Caki2 (cell line): ENCODE results near the gene ASB4. TPM values are rescaled to one million over a fixed set of nuclear protein-coding genes. Genes with fewer than 3 reads are reported as not detected.
"Not testable (repeated sequence)": the region's sequence is repeated elsewhere in the genome, so short reads cannot be mapped to it uniquely, and the experiment has no call there.

ENCODE experiments used
- DNase-seq: peaks from one replicate; pipeline ENCODE4 v3.0.0-alpha.2; 2015; ENCODE audit warnings: low read depth
- in situ Hi-C: cut with HindIII; loops from 2 replicates; pipeline ENCODE4 v1.10.0; 2016; ENCODE audit warnings: low sequenced_read_pairs, low pct_unique_long_range_greater_than_20kb, mixed read lengths
- total RNA-seq: library from RNA; depleted of rRNA; stranded (reverse); fragments of >200 nt; shearing (Covaris generic); gene quantifications from 2 replicates; pipeline ENCODE4 v1.2.3, GENCODE V29; 2014; ENCODE audit warnings: low replicate concordance; rRNA removed

Gene ASB4, protein sequence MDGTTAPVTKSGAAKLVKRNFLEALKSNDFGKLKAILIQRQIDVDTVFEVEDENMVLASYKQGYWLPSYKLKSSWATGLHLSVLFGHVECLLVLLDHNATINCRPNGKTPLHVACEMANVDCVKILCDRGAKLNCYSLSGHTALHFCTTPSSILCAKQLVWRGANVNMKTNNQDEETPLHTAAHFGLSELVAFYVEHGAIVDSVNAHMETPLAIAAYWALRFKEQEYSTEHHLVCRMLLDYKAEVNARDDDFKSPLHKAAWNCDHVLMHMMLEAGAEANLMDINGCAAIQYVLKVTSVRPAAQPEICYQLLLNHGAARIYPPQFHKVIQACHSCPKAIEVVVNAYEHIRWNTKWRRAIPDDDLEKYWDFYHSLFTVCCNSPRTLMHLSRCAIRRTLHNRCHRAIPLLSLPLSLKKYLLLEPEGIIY
- total RNA-seq = not detected in 2 replicates

DNA sequence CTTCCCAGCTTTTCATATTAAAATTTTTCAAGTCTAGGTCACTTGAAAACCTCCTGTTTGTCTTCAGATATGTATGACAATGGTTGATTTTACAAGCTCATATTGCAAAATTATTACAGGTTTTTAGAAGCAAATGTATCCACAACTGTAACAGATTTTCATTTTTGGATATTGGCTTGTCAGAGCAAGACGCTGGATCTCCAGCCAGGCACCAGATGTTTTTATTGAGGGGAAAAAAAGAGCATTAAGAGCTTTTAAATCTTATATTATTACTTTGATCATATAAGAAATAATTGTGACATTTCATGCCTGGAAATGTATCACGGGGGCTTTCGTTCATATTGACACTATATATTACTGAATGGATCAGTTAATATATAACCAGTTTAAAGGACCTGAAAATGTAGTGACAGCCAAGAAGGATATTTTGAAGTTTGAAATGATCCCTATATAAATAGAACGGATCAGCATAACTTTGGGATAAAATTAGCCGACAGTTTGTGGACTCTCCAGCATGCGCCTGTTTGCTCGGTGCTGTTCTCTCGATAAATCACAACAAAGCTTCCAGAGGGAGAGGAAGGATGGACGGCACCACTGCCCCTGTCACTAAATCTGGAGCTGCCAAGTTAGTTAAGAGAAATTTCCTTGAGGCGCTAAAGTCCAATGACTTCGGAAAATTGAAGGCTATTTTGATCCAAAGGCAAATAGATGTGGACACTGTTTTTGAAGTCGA is at the start of gene ASB4:
Gene ASB4 (plus strand): TSS at position 553 of the 733 bp plus-strand sequence. CDS start 29 bp downstream, at position 582.
- in situ Hi-C loops = no loop called here
- no peak for DNase-seq

DNA sequence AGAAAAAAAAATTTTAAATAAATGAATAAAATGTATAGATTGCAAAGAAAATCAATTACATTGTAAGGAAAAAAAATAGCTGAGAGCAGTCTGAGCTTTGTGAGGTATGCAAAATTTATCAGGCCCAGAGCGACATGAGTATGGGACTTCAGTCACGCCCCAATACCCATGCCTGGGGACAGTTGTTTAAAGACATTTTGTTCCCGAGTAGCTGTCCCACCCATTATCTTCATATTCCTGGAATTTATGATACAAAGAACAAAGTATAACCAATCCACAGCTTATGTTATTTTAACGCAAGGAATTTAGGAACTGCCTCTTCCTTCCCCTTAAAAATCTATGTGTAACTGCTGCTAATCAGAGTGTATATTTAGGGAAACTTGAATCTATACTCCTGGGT is 49.3 kb upstream of the ASB4 start:
- in situ Hi-C loops = no loop called here
- no peak for DNase-seq

DNA sequence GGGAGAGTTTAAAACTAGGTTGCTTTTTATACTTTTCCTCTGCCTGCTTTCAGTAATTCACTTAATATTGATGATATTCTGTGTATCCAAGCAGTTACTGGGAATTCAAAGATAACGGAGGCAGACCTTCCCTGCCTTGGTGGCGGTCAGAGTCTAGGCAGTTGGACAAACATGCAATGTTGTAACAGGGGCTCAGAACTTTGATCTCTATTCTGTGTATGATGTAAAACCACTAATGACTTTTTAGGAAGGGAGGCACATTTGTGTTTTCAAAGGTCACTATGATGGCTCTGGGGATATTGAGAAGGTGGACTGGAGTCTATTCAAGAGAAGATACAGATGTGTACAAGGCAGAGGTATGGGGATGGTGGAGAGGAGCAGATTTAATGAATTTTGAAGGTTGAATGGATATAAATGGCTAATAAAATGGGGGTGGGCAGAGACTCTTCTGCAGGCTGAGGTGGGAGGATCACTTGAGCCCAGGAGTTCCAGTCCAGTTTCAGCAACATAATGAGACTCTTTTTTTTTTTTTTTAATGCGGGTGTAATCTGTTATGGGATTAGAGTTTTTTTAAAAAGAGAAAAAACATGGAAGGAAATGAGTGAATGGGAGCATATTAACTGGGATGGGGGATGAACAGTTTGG is 45.2 kb upstream of the ASB4 start:
- no peak for DNase-seq
- in situ Hi-C loops = no loop called here

DNA sequence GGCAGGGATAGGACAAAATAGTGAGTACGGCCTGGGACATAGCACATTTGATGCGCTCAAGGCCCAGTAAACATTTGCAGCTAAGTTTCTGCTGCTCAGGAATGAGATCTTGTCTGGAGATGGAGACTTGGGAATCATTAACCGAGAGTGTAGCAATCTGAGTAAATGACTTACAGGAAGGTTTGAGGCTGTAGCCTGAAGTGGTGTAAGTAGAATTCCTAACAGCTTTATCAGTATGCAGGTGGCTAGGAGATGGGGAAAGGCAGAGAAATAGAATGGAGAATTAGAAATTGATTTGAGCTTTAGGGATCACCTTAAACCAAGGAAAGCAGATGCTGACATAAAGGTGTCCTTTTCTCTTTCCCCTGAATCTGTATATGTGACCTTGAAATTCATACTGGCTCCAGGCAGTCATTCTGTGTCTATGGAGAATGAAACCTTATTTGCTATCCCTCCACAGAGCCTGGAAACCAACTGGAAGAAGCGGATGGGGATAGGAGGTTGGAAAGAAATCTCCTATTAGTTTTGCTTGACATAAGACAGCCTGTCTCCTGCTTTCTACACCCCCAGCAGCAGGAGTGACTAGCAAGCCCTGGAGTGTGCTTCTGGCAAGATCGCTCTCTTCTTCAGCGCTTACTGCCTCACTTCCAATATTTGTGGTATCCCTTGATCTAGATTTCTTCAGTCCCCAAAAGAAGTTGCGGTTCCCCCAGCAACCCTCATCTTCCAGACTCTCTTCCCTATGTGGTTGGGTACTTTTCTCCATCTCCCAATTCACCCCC is 44.5 kb upstream of the ASB4 start:
- peak; percentile 71 for DNase-seq
- in situ Hi-C loops = no loop called here

DNA sequence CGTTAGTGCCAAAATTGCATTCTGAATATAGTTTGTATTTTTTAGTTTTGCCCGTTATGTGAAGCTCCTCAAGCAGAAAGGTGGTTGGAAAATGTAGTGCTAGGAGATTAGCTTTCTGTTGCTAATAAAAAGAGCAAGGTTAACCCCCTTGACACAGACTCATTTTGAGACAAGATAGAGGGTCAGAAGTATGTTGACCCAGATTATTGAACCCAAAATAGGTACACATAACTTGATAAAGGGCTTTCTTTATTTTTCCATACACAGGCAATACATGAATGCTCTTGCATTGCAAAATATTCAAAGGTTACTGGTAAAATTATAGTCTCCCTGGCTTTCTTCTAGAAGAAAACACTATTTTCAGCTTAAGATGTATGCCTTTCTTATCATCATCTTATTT is 40.9 kb upstream of the ASB4 start:
- in situ Hi-C loops = no loop called here
- no peak for DNase-seq

DNA sequence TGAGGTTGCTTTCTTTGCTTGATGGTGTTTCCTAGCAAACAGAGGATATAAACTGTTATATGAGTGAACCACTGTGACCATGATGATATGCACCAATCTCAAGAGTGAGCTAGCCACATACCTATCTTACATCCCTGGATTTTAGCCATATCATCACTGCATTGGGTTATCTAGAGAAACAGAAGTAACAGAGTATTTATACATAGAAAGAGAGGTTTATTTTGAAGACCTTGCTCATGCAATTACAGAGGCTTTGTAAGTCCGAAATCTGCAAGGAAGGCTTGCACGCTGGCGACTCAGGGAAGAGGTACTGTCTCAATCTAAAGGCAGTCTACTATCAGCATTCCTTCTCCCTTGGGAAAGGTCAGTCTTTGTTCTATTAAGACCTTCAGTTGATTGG is 39.1 kb upstream of the ASB4 start:
- no peak for DNase-seq
- in situ Hi-C loops = no loop called here

DNA sequence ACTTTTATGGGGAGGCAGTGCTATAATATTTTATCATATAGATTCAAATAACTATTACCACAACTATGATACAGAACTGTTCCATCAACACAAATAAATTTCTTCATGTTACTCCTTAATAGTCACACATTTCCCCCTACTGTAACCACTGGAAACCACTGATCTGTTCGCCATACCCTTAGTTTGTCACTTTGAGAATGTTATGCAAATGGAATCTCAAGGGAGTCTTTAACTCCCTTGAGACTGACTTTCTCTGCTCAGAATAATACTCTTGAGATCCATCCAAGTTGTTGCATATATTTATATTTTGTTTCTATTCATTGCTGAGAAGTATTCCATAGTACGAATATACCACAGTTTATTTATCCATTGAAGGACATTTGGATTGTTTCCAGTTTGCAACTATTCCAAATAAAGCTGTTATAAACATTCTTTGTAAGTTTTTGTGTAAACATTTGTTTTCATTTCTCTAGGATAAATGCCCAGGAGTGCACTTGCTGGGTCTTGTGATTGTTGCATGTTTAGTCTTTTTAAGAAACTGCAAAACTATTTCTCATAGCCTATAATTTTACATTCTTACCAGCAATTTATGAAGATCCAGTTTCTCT is 31.2 kb upstream of the ASB4 start:
- in situ Hi-C loops = no loop called here
- no peak for DNase-seq

DNA sequence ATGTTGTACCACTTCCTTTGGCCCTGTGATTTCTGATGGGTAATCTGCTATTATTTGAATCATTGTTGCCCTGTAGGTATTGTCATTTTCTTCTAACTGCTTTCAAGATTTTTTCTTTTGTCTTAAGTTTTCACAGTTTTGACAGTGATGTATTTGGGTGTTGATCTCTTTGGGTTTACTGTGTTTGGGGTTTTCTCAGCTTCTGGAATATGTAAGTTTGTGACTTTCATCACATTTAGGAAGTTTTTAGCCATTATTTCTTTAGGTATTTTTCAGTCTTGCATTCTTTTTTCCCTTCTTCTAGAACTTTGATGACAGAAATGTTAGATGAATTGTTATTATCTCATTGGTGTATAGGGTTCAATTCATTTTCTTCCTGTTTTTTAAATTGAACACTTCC is 27.8 kb upstream of the ASB4 start:
- in situ Hi-C loops = no loop called here
- DNase-seq = no peak

DNA sequence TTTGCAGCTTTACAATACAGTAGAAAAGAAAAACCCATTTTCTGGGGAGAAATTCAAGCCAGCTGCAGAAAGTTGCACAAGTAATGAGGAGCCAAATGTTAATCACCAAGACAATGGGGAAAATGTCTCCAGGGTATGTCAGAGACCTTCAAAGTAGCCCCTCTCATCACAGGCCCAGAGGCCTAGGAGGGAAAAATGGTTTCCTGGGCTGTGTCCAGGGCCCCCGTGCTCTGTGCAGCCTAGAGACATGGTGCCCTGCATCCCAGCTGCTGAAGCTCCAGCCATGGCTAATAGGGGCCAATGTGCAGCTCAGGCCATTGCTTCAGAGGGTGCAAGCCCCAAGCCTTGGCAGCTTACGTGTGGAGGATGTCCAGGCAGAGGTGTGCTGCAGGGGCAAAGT is 25.1 kb upstream of the ASB4 start:
- DNase-seq, in situ Hi-C loops: not testable (repeated sequence)

DNA sequence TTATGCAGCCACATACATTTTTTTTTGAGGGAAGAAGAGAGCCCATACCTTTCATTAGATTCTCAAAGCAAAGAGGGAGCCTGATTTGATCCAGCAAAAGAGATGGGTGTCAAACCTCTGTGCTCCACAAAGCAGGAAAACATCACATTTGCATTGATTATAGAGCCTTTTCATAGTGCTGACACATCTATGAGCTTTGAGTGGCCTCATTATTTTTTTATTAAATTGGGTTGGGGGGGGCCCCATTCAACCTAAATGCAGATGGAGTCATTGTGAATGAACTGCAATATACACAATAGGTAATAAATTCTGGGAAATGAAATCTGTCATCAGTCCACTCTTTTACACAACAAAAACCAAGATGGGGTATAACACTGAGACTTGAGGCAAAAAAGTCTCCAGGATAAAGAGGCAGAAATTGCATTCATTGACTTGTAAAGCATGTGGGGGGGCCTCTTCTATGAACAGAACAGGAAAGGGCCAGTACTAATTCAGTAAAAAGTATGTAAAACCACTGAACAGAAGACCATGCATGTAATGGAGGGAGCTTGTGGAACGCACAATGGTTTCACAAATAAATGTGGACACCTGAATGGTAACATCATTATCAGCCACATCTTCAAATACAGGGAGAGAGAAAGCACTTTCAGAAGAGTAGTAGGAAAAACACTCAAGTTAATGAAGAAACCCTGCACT is 17.7 kb upstream of the ASB4 start:
- no peak for DNase-seq
- in situ Hi-C loops = no loop called here

DNA sequence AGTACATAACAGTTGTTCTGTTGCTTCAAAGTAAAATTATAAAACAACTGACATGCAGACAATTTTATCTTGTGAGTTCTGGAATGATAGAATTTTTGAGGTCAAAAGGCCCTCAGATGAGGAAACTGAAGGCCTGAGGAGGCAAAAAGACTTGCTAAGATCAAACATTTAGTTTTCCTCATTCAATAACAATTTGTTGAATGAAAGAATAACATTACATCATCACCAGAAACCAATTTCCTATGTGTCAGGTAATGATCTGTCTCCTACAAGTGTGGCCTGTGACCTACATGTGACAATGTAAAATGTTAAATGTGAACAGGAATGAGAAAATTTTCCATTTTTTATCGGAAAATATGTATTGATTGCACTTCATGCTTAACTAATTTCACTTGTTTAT is 16.6 kb upstream of the ASB4 start:
- DNase-seq = no peak
- in situ Hi-C loops = no loop called here

DNA sequence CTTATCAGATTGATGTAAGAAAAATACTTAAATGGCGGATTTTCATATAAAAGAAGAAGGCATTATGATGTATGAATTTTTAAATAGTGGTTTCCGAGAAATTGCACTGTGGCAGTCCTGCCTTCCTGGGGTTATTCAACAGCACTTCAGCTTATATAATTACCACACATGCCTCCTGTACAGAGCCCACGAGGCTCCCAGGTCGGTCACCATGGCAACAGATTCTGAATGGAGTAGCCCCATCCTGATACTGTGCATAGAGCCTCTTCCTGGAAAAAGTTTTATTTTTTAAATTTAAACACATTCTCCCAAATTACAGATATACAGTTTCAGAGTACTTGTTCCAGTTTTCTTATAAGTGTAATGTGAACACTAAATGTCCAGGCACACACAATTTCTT is 15.9 kb upstream of the ASB4 start:
- in situ Hi-C loops = no loop called here

DNA sequence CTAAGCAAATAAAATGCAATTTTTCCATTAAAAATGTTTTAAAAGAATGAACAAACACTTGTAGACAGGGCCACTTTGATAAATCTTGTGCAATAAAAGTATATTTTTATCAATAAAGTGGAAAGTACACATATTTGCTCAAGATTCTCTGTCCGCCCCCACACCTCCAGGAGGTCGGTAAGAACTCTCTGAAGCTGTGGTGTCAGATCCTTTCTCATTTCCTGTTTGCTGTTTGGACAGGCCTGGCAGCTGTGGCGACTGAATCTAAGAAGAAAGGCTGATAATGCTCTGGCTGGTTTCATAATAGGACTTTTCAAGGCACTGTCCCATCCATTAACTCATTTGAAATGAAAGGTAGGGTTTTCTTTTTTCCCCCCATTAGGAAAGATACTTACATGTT is 15.3 kb upstream of the ASB4 start:
- in situ Hi-C loops = no loop called here
- no peak for DNase-seq

More for the DNA sequence above, 15.9 kb upstream of the ASB4 start:
- no peak for DNase-seq

DNA sequence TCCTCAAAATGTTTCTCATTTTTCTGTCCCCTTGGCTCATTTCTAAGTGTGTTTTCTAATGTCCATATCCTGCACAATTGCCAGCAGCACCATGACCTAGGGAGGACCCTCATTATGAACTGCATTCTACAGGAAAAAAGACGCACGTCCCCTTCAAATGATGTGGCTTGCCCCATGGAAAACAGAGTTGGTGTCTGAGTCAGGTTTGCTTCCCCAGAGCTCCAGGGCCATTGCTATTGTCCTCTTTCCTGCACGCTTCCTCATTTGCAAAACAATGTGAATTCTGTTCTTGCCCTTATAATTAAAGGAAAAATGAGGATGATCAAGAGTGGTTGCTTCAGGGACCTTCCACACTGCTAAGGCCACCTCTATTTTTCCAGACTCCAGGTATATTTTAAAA is 14.7 kb upstream of the ASB4 start:
- DNase-seq = no peak
- in situ Hi-C loops = no loop called here

DNA sequence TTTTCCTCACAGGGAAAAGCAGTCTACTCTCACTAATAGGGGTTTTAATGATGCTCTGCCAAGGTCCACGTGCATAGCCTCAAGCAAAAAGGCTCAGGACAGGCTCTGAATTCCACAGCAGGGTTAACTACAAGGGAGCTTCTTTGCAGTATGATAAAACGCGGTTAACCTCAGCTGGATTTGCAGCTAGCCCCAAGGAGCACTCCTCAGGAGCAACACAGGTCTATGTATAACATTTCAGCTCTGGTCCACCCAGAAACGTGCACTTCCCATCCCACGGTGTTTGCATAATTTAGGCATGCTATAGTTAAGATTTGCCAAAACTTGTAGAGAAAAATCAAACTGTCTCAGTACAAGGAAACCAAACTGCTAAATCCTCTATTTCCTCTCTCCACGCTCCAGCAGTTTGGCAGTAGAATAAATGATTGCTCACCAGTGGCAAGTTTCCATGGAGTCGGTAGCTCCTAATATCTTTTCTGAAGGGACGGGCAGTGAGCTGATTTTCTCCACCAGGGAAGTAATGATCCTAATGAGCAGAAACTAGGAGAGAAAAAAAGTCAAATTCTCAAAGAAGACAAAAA is 13.1 kb upstream of the ASB4 start:
- in situ Hi-C loops = no loop called here

DNA sequence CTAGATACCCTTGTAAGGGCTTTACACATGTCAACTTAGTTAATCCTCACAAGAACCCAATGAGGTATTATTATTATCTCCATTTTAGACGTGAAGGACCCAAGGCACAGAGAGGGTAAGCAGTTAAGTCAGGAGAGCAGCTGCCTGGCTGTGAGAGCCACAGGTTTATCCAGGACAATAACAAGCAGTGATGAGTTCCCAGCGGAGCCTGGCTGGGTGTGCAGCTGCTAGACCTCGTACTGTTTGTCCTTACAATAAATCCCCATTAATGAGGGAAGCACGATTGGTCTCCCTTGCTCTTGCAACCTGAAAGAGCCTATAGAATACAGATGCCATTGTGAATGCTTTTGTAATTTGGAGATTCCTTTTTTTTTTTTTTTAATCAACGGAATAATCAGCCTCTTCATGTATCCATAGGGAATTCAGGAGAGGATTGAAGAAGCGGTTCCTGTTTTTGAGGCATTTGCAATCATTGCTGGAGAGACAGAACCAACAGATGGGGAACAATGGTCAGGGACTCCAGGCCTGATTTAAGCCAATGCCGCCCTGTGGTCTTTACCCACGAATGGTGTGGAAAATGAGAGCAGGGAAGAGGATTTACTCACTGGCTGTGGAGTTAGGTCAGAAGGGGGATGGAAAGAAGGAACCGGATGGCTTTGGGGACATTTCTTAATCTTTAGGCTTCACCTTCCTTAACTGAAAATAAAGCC is 12.3 kb upstream of the ASB4 start:
- DNase-seq = no peak
- in situ Hi-C loops = no loop called here

More for the DNA sequence above, 13.1 kb upstream of the ASB4 start:
- DNase-seq = peak; percentile 75
